Sigmoid colon (tissue), 4 donors: ENCODE measurements around the gene BOC.
A peak's percentile ranks its signal among the peaks of the same experiment; 100 is the strongest.

Source experiments
- CTCF ChIP-seq, 4 experiments: fragments of 450-650 bp in 3 of 4; fragments of 200-600 bp in 1 of 4; IDR thresholded peaks; one replicate each; pipeline ENCODE4 v1.5.1; 2016 to 2019; ENCODE audit warnings: antibody characterized with exemption in 4 of 4, mild to moderate bottlenecking in 3 of 4, moderate library complexity in 2 of 4
- EP300 ChIP-seq, 4 donors: sonication (generic); formaldehyde crosslinking; IDR thresholded peaks; one replicate each; pipeline ENCODE4 v1.6.1; 2017; ENCODE audit warnings: antibody characterized with exemption in 4 of 4
- POLR2A ChIP-seq, 2 donors: fragments of 450-650 bp; IDR thresholded peaks; one replicate each; pipeline ENCODE4 v1.6.1; 2016; ENCODE audit warnings: antibody characterized with exemption in 2 of 2, mild to moderate bottlenecking in 2 of 2, moderate library complexity in 2 of 2
- POLR2AphosphoS5 ChIP-seq, 4 donors: sonication (generic); formaldehyde crosslinking; IDR thresholded peaks; one replicate each; pipeline ENCODE4 v1.6.1; 2017; ENCODE audit warnings: antibody characterized with exemption in 4 of 4

- TF ChIP-seq CTCF (IDR thresholded peaks at IDR 0.05) (peak; percentile 11 to 35 (median 16)), POLR2A (IDR thresholded peaks at IDR 0.05) (no peak), POLR2AphosphoS5 (IDR thresholded peaks at IDR 0.05) (peak in 2 of 4 donors; percentile 17 to 35), EP300 (IDR thresholded peaks at IDR 0.05) (no peak)
These were observed 64.8 kb downstream of the BOC start for GRCh38 chr3:113275929-113276750.
